Right lobe of liver (tissue), 4 donors: ENCODE measurements around the gene SLC25A13.

Experiments
- POLR2A ChIP-seq: fragments of 450-650 bp; IDR thresholded peaks from one replicate; pipeline ENCODE4 v1.6.1; 2017; ENCODE audit warnings: antibody characterized with exemption, mild to moderate bottlenecking
- TF ChIP-seq, protein P1 (sequence below), 4 donors: fragments of 200-600 bp in 3 of 4; fragments of 450-650 bp in 1 of 4; IDR thresholded peaks; one replicate each; pipeline versions ENCODE4 v1.5.1 to v1.8.0; 2016 to 2022; ENCODE audit warnings: antibody characterized with exemption in 4 of 4, mild to moderate bottlenecking in 2 of 4
- donor health status: DM: no; HTN: no; CAD: no.
- donor health status: DM: no; HTN: no; CAD: no.
- donor health status: DM: no; HTN: yes; CAD: no.

- TF ChIP-seq, protein P1, sequence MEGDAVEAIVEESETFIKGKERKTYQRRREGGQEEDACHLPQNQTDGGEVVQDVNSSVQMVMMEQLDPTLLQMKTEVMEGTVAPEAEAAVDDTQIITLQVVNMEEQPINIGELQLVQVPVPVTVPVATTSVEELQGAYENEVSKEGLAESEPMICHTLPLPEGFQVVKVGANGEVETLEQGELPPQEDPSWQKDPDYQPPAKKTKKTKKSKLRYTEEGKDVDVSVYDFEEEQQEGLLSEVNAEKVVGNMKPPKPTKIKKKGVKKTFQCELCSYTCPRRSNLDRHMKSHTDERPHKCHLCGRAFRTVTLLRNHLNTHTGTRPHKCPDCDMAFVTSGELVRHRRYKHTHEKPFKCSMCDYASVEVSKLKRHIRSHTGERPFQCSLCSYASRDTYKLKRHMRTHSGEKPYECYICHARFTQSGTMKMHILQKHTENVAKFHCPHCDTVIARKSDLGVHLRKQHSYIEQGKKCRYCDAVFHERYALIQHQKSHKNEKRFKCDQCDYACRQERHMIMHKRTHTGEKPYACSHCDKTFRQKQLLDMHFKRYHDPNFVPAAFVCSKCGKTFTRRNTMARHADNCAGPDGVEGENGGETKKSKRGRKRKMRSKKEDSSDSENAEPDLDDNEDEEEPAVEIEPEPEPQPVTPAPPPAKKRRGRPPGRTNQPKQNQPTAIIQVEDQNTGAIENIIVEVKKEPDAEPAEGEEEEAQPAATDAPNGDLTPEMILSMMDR (IDR thresholded peaks at IDR 0.05), result no peak
- no peak for TF ChIP-seq POLR2A
Observed at GRCh38 chr7:96300502-96300901, 21.4 kb downstream of the SLC25A13 start.
